ENCODE results near the gene GATC.

The GATC gene

DNA sequence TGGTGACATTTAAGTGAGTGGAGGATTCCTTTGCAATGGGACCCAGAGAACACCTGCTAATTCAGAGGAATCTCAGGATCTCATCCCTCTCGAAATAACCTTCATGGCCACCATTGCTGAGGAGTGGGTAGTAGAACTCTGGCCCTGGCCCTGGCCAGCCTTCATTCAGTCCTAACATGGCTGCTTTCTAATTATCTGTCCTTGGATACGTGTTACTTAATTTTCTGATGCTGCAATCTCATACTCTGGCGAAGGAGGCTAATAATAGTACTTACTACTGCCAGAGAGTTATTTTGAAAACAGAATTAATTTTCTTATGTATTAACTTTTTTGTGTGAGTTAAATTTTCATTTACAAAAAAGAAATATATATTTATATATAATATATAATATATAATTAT is 20.4 kb upstream of the GATC start:
- Histone ChIP-seq H3K9me3 (no peaks in the 10 kb centered on the region), H3K4me3 (no peak overlapping the region), H3K4me1 (no peaks in the 10 kb centered on the region), H3K36me3 (no peaks in the 10 kb centered on the region), H3K27ac (no peak overlapping the region), H3K27me3 (peaks cover 0 to 23% of the 10 kb centered on the region in 2 donors)
- TF ChIP-seq, protein P1, sequence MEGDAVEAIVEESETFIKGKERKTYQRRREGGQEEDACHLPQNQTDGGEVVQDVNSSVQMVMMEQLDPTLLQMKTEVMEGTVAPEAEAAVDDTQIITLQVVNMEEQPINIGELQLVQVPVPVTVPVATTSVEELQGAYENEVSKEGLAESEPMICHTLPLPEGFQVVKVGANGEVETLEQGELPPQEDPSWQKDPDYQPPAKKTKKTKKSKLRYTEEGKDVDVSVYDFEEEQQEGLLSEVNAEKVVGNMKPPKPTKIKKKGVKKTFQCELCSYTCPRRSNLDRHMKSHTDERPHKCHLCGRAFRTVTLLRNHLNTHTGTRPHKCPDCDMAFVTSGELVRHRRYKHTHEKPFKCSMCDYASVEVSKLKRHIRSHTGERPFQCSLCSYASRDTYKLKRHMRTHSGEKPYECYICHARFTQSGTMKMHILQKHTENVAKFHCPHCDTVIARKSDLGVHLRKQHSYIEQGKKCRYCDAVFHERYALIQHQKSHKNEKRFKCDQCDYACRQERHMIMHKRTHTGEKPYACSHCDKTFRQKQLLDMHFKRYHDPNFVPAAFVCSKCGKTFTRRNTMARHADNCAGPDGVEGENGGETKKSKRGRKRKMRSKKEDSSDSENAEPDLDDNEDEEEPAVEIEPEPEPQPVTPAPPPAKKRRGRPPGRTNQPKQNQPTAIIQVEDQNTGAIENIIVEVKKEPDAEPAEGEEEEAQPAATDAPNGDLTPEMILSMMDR (IDR thresholded peaks at IDR 0.05) = no peak
- intact Hi-C loops (cut with DNase I; ENCODE audit: low total_unique reads) = no loop called here
- no peak for DNase-seq

DNA sequence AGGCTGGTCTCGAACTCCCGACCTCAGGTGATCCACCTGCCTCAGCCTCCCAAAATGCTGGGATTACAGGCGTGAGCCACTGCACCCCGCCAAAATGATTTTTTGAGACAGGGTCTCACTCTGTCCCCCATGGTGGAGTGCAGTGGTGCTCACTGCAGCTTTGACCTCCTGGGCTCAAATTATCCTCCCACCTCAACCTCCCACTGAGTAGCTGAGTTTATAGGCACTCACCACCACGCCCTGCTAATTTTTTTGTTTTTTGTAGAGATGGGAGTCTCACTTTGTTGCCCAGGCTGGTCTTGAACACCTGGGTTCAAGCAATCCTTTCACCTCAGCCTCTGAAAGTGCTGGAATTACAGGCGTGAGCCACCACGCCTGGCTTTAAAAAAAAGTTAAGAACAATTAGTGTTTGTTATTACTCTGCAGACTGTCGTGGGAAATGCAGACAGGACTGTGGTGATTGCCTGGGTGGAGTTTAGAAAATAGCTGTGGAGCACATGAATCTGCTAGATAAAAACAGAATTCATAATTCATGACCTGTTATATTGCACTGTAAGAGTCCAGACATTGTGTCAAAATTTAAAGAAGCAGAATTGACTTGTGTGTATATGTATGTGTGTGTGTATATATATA is 17.5 kb upstream of the GATC start:
- Histone ChIP-seq H3K9me3 (no peaks in the 10 kb centered on the region), H3K4me1 (no peaks in the 10 kb centered on the region), H3K4me3 (no peak overlapping the region), H3K27ac (no peak overlapping the region), H3K27me3 (peaks cover 0 to 32% of the 10 kb centered on the region in 2 donors), H3K36me3 (no peaks in the 10 kb centered on the region)
- no peak for DNase-seq
- TF ChIP-seq, protein P1 (IDR thresholded peaks at IDR 0.05) = no peak
- intact Hi-C loops (cut with DNase I; ENCODE audit: low total_unique reads) = no loop called here

DNA sequence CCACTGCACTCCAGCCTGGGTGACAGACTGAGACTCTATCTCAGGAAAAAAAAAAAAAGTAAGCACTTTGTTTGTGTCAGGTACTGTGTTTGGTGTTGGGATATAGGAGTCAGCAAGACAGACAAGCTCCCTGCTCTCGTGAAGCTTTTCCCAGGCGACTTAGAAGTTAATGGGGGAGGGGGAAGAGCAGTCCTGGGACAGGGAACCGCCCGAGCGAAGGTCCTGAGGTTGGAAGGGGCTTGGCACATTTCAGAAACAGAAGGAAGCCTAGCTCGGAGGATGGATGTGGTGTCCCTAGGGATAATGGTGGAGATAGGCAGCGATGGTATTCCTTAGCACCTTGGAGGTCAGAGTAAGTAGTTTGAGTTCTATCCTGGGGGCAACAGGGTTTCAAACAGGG is 16.9 kb upstream of the GATC start:
- Histone ChIP-seq H3K36me3 (no peaks in the 10 kb centered on the region), H3K27ac (no peak overlapping the region), H3K27me3 (peaks cover 0 to 36% of the 10 kb centered on the region in 2 donors), H3K4me3 (no peak overlapping the region), H3K4me1 (no peaks in the 10 kb centered on the region), H3K9me3 (no peaks in the 10 kb centered on the region)
- no peak for DNase-seq
- intact Hi-C loops (cut with DNase I; ENCODE audit: low total_unique reads) = no loop called here
- TF ChIP-seq, protein P1 (IDR thresholded peaks at IDR 0.05) = no peak

DNA sequence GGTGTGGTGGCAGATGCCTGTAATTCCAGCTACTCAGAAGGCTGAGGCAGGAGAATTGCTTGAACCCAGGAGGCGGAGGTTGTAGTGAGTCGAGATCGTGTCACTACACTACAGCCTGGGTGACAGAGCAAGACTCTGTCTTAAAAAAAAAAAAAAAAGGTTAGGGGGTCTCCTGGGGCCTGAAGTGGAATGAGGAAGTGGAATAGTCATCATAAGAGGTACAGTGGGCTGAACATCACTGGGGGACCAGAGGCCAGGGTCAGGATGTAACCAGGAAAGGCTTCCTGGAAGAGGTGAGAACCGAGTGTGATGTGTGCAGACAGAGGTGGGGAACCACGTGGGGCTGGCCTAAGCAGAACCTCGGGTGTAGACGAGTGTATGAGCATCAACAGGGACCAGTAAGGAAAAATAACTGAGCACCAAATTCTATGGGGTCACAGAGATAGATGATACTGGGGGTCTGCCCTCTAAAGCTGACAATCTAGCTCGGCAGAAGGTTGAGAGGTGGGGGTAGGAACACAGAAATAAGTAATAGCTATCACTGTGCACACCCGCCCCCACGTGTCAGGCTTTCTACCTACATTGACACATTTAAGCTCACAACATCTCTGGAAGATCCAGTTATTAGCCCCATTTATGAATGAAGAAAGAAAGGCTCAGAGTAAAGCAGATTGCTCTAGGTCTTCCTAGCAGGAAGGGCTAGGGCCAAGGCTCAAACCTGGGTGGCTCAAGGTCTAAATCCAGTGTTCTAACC is 13.3 kb upstream of the GATC start:
- no peak for DNase-seq
- Histone ChIP-seq H3K36me3 (no peaks in the 10 kb centered on the region), H3K27ac (no peak overlapping the region), H3K9me3 (no peaks in the 10 kb centered on the region), H3K4me1 (peaks cover 0 to 3% (median 1%) of the 10 kb centered on the region in 4 donors), H3K4me3 (no peak overlapping the region), H3K27me3 (peaks cover 0 to 35% of the 10 kb centered on the region in 2 donors)
- TF ChIP-seq, protein P1 (IDR thresholded peaks at IDR 0.05) = no peak
- intact Hi-C loops (cut with DNase I; ENCODE audit: low total_unique reads) = loop anchor here (5.0 kb wide), 1 partner anchor 76 kb away; no protein-coding TSS in a partner anchor

DNA sequence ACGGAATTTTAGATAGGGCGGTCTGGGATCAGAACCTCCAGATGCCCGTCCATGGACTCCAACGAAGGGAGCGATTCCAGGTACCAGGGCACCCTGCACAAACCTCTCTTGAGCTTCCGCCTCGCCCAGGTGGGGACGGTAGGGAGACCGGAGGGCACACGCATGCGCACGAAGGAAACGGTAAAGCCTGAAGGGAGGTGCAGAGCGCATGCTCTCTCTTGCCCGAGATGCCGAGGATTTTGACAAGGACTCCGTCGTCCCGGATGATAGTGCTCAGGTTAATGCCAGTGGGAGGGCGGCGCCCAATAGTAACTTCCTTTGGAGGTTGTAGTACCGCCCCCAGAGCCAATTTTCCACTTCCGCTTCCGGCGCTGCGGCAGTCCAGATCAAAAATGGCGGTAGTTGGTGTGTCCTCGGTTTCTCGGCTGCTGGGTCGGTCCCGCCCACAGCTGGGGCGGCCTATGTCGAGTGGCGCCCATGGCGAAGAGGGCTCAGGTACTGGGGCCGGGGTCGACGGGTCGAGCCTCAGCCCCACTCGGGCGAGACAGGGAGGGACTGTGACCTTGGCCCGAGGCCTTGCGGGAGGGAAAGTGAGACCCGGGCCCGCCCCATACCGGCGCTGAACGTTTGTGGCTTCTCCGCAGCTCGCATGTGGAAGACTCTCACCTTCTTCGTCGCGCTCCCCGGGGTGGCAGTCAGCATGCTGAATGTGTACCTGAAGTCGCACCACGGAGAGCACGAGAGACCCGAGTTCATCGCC is 8.3 kb upstream of the GATC start, which contains the start of gene COX6A1:
COX6A1 (plus strand) TSS at position 379 of the 760 bp plus-strand sequence; CDS start at position 393, 14 bp downstream.
- peak within 1 kb of the TSS; percentile 81 to 88 for H3K27ac ChIP-seq
- intact Hi-C loops (cut with DNase I; ENCODE audit: low total_unique reads) = no loop called here
- DNase-seq = peak; percentile 93 to 94

More for the DNA sequence above, 8.3 kb upstream of the GATC start, which contains the start of gene COX6A1:
- H3K27me3 ChIP-seq = peaks cover 0 to 12% of the 10 kb centered on the region in 2 donors
- H3K4me1 ChIP-seq = peaks cover 0 to 19% (median 14%) of the 10 kb centered on the region in 4 donors
- TF ChIP-seq, protein P1 (IDR thresholded peaks at IDR 0.05) = no peak
- no peaks in the 10 kb centered on the region for H3K9me3 ChIP-seq
- H3K4me3 ChIP-seq = peak within 1 kb of the TSS; percentile 62 to 91
- H3K36me3 ChIP-seq = peaks cover 2 to 30% (median 19%) of the 10 kb centered on the region in 3 donors
